Measurements from ENCODE around the gene RASA3. TPM values are rescaled to one million over a fixed set of nuclear protein-coding genes. Genes with fewer than 3 reads are reported as not detected.

RASA3 gene
- total RNA-seq, 1 experiment from 2014 or later = 0.26 TPM

DNA sequence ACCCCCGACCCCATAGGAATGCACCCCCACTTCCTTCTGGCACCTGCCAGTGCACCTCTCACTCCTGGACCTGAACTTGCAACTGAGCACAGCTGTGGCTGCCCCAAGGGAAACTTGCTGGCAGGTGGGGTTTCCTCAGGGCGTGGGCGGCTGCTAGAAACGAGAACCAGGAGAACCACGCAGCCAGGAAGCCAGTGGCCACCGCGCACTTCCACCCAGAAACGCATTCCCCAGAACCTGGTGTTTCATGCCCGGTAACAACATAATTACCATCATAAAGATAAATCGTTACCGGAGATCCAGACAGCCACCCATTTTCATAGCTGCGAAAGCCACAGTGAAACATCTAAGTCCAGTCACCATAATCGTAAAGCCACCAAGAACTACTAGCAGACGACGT is 83.4 kb downstream of the RASA3 start:
- Mint-ChIP-seq H3K9me3 (ENCODE audit: low read depth, unreplicated experiment) (no peaks in the 10 kb centered on the region), H3K4me1 (ENCODE audit: low read depth, unreplicated experiment) (no peaks in the 10 kb centered on the region), H3K36me3 (ENCODE audit: insufficient read depth, unreplicated experiment) (peaks cover 5% of the 10 kb centered on the region), H3K4me3 (ENCODE audit: low read depth, unreplicated experiment) (no peak overlapping the region), H3K27me3 (ENCODE audit: unreplicated experiment) (no peaks in the 10 kb centered on the region), H3K27ac (ENCODE audit: unreplicated experiment) (no peak overlapping the region)
- BruUV-seq (replicated peaks) = no TSS peak
- no peak for TF ChIP-seq CTCF (IDR thresholded peaks at IDR 0.05; ENCODE audit: unreplicated experiment)
- CTCF ChIA-PET = no interaction called here
- DNase-seq = no peak
- intact Hi-C loops (cut with micrococcal nuclease; ENCODE audit: unreplicated experiment) = no loop called here

DNA sequence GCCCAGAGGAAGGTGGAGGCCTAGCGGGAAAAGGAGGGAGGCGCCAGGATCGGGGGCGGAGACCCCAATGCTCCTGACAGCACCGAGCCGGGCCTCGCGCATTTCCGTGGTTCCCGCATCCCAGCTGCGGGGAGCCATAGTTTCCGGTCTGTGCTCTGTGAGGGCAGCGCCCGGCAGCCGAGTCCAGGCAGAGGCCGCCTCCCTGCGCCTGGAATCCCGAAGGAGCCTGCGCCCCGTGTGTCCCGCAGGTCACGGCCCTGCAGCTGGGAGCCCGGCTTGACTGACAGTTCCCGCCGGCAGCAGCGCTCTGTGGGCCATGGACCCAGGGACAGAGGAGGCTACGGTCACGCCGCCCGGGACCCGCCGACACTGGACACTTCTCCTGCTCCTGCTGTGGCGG is 84.0 kb downstream of the RASA3 start:
- Mint-ChIP-seq H3K9me3 (ENCODE audit: low read depth, unreplicated experiment) (no peaks in the 10 kb centered on the region), H3K27me3 (ENCODE audit: unreplicated experiment) (no peaks in the 10 kb centered on the region), H3K36me3 (ENCODE audit: insufficient read depth, unreplicated experiment) (peaks cover 5% of the 10 kb centered on the region), H3K4me3 (ENCODE audit: low read depth, unreplicated experiment) (no peak overlapping the region), H3K27ac (ENCODE audit: unreplicated experiment) (no peak overlapping the region), H3K4me1 (ENCODE audit: low read depth, unreplicated experiment) (no peaks in the 10 kb centered on the region)
- intact Hi-C loops (cut with micrococcal nuclease; ENCODE audit: unreplicated experiment) = no loop called here
- CTCF ChIA-PET = no interaction called here
- BruUV-seq (replicated peaks) = no TSS peak
- no peak for DNase-seq
- TF ChIP-seq CTCF (IDR thresholded peaks at IDR 0.05; ENCODE audit: unreplicated experiment) = no peak

GRCh38 chr13:114047358-114047881 is 85.0 kb downstream of the RASA3 start:
- Mint-ChIP-seq H3K9me3 (ENCODE audit: low read depth, unreplicated experiment) (no peaks in the 10 kb centered on the region), H3K4me1 (ENCODE audit: low read depth, unreplicated experiment) (no peaks in the 10 kb centered on the region), H3K27ac (ENCODE audit: unreplicated experiment) (no peak overlapping the region), H3K4me3 (ENCODE audit: low read depth, unreplicated experiment) (no peak overlapping the region), H3K27me3 (ENCODE audit: unreplicated experiment) (no peaks in the 10 kb centered on the region), H3K36me3 (ENCODE audit: insufficient read depth, unreplicated experiment) (peaks cover 5% of the 10 kb centered on the region)
- no peak for TF ChIP-seq CTCF (IDR thresholded peaks at IDR 0.05; ENCODE audit: unreplicated experiment)
- intact Hi-C loops (cut with micrococcal nuclease; ENCODE audit: unreplicated experiment) = no loop called here
- CTCF ChIA-PET = no interaction called here
- DNase-seq = no peak
- no TSS peak for BruUV-seq (replicated peaks)

- H3K27ac Mint-ChIP-seq (ENCODE audit: unreplicated experiment) = no peak overlapping the region
- H3K4me3 Mint-ChIP-seq (ENCODE audit: low read depth, unreplicated experiment) = no peak overlapping the region
- no peak for TF ChIP-seq CTCF (IDR thresholded peaks at IDR 0.05; ENCODE audit: unreplicated experiment)
- no peaks in the 10 kb centered on the region for H3K4me1 Mint-ChIP-seq (ENCODE audit: low read depth, unreplicated experiment)
- H3K27me3 Mint-ChIP-seq (ENCODE audit: unreplicated experiment) = no peaks in the 10 kb centered on the region
- no TSS peak for BruUV-seq (replicated peaks)
- H3K9me3 Mint-ChIP-seq (ENCODE audit: low read depth, unreplicated experiment) = no peaks in the 10 kb centered on the region
- intact Hi-C loops (cut with micrococcal nuclease; ENCODE audit: unreplicated experiment) = no loop called here
- DNase-seq = no peak
- CTCF ChIA-PET = no interaction called here
- H3K36me3 Mint-ChIP-seq (ENCODE audit: insufficient read depth, unreplicated experiment) = peaks cover 5% of the 10 kb centered on the region
These were observed 85.9 kb downstream of the RASA3 start for GRCh38 chr13:114046431-114046975.
